ENCODE measurements around the gene PATZ1.

Gene PATZ1

GRCh38 chr22:31284281-31285155, 61.6 kb downstream of the PATZ1 start:
- no peaks in the 10 kb centered on the region for H3K79me2 ChIP-seq (ENCODE audit: insufficient read depth, low read depth)
- H3K27me3 ChIP-seq (ENCODE audit: insufficient read depth, low read depth): no peaks in the 10 kb centered on the region
- H4K20me1 ChIP-seq (ENCODE audit: insufficient read depth): no peaks in the 10 kb centered on the region
- no peak overlapping the region for H2AFZ ChIP-seq (ENCODE audit: low read depth)
- H3K36me3 ChIP-seq (ENCODE audit: insufficient read depth): no peaks in the 10 kb centered on the region
- H3K4me2 ChIP-seq: no peak overlapping the region
- no peak overlapping the region for H3K9ac ChIP-seq
- no peak overlapping the region for H3K4me3 ChIP-seq (IDR thresholded peaks at IDR 0.05; ENCODE audit: insufficient read depth, low read depth, low read length)
- H3K4me1 ChIP-seq (ENCODE audit: low read depth, poor library complexity, severe bottlenecking): peaks cover 5% of the 10 kb centered on the region
- no peak for TF ChIP-seq CTCF (conservative IDR thresholded peaks at IDR 0.05; ENCODE audit: low read depth, low read length)
- H3K27ac ChIP-seq: no peak overlapping the region

DNA sequence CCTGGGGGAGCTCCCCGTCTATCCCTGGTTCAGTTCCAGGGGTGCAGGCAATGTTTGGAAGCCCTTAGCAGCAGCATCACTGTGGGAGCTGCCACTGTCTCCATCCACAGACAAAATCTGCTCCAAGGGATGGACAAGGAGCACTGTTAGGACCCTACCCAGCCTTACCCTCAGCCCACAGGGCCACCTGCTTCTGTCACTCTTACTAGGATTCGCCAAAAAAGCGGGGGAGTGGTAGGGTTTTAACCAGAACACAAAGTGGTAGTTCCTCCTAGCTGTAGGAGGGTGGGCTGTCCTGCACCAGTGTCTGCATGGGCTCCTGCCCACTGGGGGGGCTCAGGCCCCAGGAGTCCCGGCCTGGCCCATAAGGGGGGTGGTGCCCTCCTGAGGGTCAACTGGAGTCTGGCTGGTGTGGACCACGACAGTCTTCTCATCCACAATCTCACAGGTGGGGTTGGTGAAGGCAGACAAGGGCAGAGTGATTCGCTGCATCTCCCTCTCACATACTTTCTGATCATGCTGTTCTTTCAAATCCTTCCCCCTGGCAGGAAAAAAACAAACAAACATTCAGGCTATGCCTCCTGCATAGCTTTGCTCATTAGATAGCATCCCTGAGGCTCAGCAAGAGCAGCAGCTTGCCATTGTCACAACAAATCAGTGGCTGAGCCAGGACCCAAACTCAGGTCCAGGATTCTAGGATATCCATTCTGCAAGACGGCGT, 63.2 kb downstream of the PATZ1 start:
- Histone ChIP-seq H3K27me3 (ENCODE audit: insufficient read depth, low read depth) (no peaks in the 10 kb centered on the region), H3K36me3 (ENCODE audit: insufficient read depth) (no peaks in the 10 kb centered on the region)
- TF ChIP-seq CTCF (conservative IDR thresholded peaks at IDR 0.05; ENCODE audit: low read depth, low read length): no peak

DNA sequence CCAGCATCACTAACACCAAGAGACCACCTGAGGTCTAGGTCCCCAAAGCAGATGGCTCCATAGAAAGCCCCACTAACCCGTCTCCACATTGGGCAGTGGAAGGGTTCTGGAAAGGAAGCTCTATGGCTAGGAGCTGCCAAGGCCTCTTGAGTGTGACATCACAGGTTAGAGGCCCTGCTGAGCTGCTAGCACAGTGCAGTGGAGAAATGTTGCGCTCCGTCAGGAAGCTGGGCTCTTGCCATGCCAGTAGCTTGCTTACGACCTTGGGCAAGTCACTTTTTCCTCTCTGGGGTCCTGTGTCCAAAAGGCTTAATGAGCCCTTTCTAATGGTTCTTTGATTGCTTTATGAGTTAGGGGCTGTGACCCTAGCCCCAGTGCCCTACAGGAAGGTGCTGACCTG, 64.4 kb downstream of the PATZ1 start:
- Histone ChIP-seq H3K9ac (no peak overlapping the region), H3K4me2 (no peak overlapping the region), H3K4me1 (ENCODE audit: low read depth, poor library complexity, severe bottlenecking) (no peaks in the 10 kb centered on the region), H3K79me2 (ENCODE audit: insufficient read depth, low read depth) (no peaks in the 10 kb centered on the region), H2AFZ (ENCODE audit: low read depth) (no peak overlapping the region), H3K27me3 (ENCODE audit: insufficient read depth, low read depth) (no peaks in the 10 kb centered on the region), H3K27ac (no peak overlapping the region), H3K36me3 (ENCODE audit: insufficient read depth) (no peaks in the 10 kb centered on the region), H4K20me1 (ENCODE audit: insufficient read depth) (no peaks in the 10 kb centered on the region), H3K4me3 (IDR thresholded peaks at IDR 0.05; ENCODE audit: insufficient read depth, low read depth, low read length) (no peak overlapping the region)
- no peak for TF ChIP-seq CTCF (conservative IDR thresholded peaks at IDR 0.05; ENCODE audit: low read depth, low read length)

More for the DNA sequence above, 63.2 kb downstream of the PATZ1 start:
- Histone ChIP-seq H3K4me1 (ENCODE audit: low read depth, poor library complexity, severe bottlenecking) (no peaks in the 10 kb centered on the region), H2AFZ (ENCODE audit: low read depth) (no peak overlapping the region), H3K4me3 (IDR thresholded peaks at IDR 0.05; ENCODE audit: insufficient read depth, low read depth, low read length) (no peak overlapping the region), H4K20me1 (ENCODE audit: insufficient read depth) (no peaks in the 10 kb centered on the region), H3K27ac (no peak overlapping the region), H3K4me2 (no peak overlapping the region), H3K79me2 (ENCODE audit: insufficient read depth, low read depth) (no peaks in the 10 kb centered on the region), H3K9ac (no peak overlapping the region)

- Histone ChIP-seq H3K4me2 (no peak overlapping the region), H3K27ac (no peak overlapping the region), H3K9ac (no peak overlapping the region), H3K36me3 (ENCODE audit: insufficient read depth) (no peaks in the 10 kb centered on the region), H4K20me1 (ENCODE audit: insufficient read depth) (no peaks in the 10 kb centered on the region), H3K79me2 (ENCODE audit: insufficient read depth, low read depth) (no peaks in the 10 kb centered on the region), H2AFZ (ENCODE audit: low read depth) (no peak overlapping the region), H3K4me1 (ENCODE audit: low read depth, poor library complexity, severe bottlenecking) (no peaks in the 10 kb centered on the region), H3K4me3 (IDR thresholded peaks at IDR 0.05; ENCODE audit: insufficient read depth, low read depth, low read length) (no peak overlapping the region), H3K27me3 (ENCODE audit: insufficient read depth, low read depth) (no peaks in the 10 kb centered on the region)
- TF ChIP-seq CTCF (conservative IDR thresholded peaks at IDR 0.05; ENCODE audit: low read depth, low read length): no peak
These were observed 66.2 kb downstream of the PATZ1 start for GRCh38 chr22:31279821-31280505.
